HCT116 (cell line): ENCODE measurements around the gene DUXB. TPM values are rescaled to one million over a fixed set of nuclear protein-coding genes. Genes with fewer than 3 reads are reported as not detected.
A peak's percentile ranks its signal among the peaks of the same experiment; 100 is the strongest.

Source experiments
- ATAC-seq: fragments of 200-7000 bp; cut with Tn5 transposase; 2 replicates; pipeline ENCODE4 v1.9.1; 2020; ENCODE audit warnings: mild to moderate bottlenecking, moderate library complexity
- BruUV-seq: library from RNA; stranded (reverse); fragments of 400-500 nt; replicated peaks from 2 replicates; lab custom pipeline; 2021; lab: Mats Ljungman, UMichigan
- CTCF ChIA-PET: fragments of 300-600 bp; sonication (Branson Sonifier 250); formaldehyde crosslinking; loops from one replicate; lab custom pipeline; 2021; ENCODE audit warnings: antibody characterized with exemption; lab: Charles Lee
- POLR2A ChIA-PET: fragments of 300-600, 350-600 bp; sonication (Branson Sonifier 250); formaldehyde crosslinking; loops from one replicate; lab custom pipeline; 2021; ENCODE audit warnings: antibody characterized with exemption; lab: Charles Lee
- RAD21 ChIA-PET, 2 experiments: fragments of 300-600 bp; sonication (Branson Sonifier 250); formaldehyde crosslinking; loops; one replicate each; lab custom pipeline; 2023; ENCODE audit warnings: low total read pairs in 2 of 2; ENCODE audit not compliant: uncharacterized antibody in 2 of 2, unreplicated experiment in 2 of 2, low non-redundant PET in 1 of 2; lab: Charles Lee
- DNase-seq: peaks from one replicate; pipeline ENCODE4 v3.0.0-alpha.2; 2010; ENCODE audit warnings: low read depth, low spot score
- H2AFZ ChIP-seq: fragments of 200-600 bp; shearing (Covaris generic), sonication (generic); 2 replicates; pipeline ENCODE4 v1.6.1; 2017; ENCODE audit warnings: low read depth, mixed run types, mixed read lengths, antibody characterized with exemption, low read length; ENCODE audit not compliant: poor library complexity, severe bottlenecking
- H3K27ac ChIP-seq: 2 replicates; pipeline ENCODE4 v1.5.1; 2012; ENCODE audit warnings: low read depth, low read length
- H3K27me3 ChIP-seq: fragments of 200-600 bp; sonication (generic); 2 replicates; pipeline ENCODE4 v1.6.1; 2016; ENCODE audit warnings: mixed run types, low read length, mixed read lengths; ENCODE audit not compliant: insufficient read depth
- H3K36me3 ChIP-seq, 2 experiments: fragments of 200-500 bp in 1 of 2; fragments of 200-600 bp in 1 of 2; sonication (Bioruptor generic) in 1 of 2; sonication (generic) in 1 of 2; 2 replicates each; pipeline versions ENCODE4 v1.5.1 to v1.6.1; 2014 to 2016; ENCODE audit warnings: low read length in 2 of 2, inconsistent platforms in 1 of 2, mixed read lengths in 1 of 2, mixed run types in 1 of 2; ENCODE audit not compliant: insufficient read depth in 2 of 2, control insufficient read depth in 1 of 2
- H3K4me1 ChIP-seq, 2 experiments: fragments of 200-600 bp in 1 of 2; sonication (generic) in 1 of 2; 2 replicates each; pipeline versions ENCODE4 v1.5.1 to v1.6.1; 2012 to 2017; ENCODE audit warnings: low read length in 2 of 2, inconsistent platforms in 1 of 2, mild to moderate bottlenecking in 1 of 2, mixed read lengths in 1 of 2, mixed run types in 1 of 2, moderate library complexity in 1 of 2; ENCODE audit not compliant: insufficient read depth in 2 of 2, control insufficient read depth in 1 of 2
- H3K4me2 ChIP-seq: fragments of 200-600 bp; sonication (generic); 2 replicates; pipeline ENCODE4 v1.6.1; 2017; ENCODE audit warnings: mixed run types, low read length, mixed read lengths
- H3K4me3 ChIP-seq, 2 experiments: fragments of 200-600 bp in 1 of 2; sonication (generic) in 1 of 2; replicated peaks in 1 of 2; 2 replicates each; pipeline ENCODE4 v1.5.1; 2011 to 2016; ENCODE audit warnings: low read length in 2 of 2, control low read depth in 1 of 2, low read depth in 1 of 2, mild to moderate bottlenecking in 1 of 2, mixed read lengths in 1 of 2, mixed run types in 1 of 2
- H3K79me2 ChIP-seq: fragments of 200-600 bp; sonication (generic); 2 replicates; pipeline ENCODE4 v1.6.1; 2017; ENCODE audit warnings: mild to moderate bottlenecking, mixed run types, low read length, moderate library complexity, mixed read lengths; ENCODE audit not compliant: insufficient read depth
- H3K9ac ChIP-seq: fragments of 200-600 bp; sonication (generic); 2 replicates; pipeline ENCODE4 v1.6.1; 2016; ENCODE audit warnings: low read length, mixed read lengths
- H3K9me2 ChIP-seq: fragments of 200-600 bp; sonication (generic), shearing (Covaris generic); 2 replicates; pipeline ENCODE4 v1.6.1; 2017; ENCODE audit warnings: mixed run types, mild to moderate bottlenecking, moderate library complexity; ENCODE audit not compliant: insufficient read depth
- H3K9me3 ChIP-seq, 2 experiments: fragments of 200-500 bp in 1 of 2; fragments of 200-600 bp in 1 of 2; sonication (Bioruptor generic) in 1 of 2; sonication (generic) in 1 of 2; 2 replicates each; pipeline ENCODE4 v1.6.1; 2014 to 2017; ENCODE audit warnings: low read length in 2 of 2, mixed read lengths in 2 of 2, inconsistent platforms in 1 of 2, low read depth in 1 of 2, mild to moderate bottlenecking in 1 of 2, mixed run types in 1 of 2, moderate library complexity in 1 of 2; ENCODE audit not compliant: control insufficient read depth in 1 of 2, insufficient read depth in 1 of 2
- H4K20me1 ChIP-seq: fragments of 200-600 bp; sonication (generic), shearing (Covaris generic); 2 replicates; pipeline ENCODE4 v1.6.1; 2017; ENCODE audit warnings: mixed run types, mild to moderate bottlenecking, moderate library complexity; ENCODE audit not compliant: insufficient read depth
- ZFX ChIP-seq: fragments of 450-650 bp; IDR thresholded peaks from 2 replicates; pipeline ENCODE4 v1.6.1; 2017
- intact Hi-C: fragments of 100-400 bp; cut with micrococcal nuclease; formaldehyde crosslinking; loops from 2 replicates; pipeline ENCODE4 v1.10.0; 2022
- total RNA-seq: library from RNA; stranded (reverse); gene quantifications from one replicate; pipeline ENCODE4 v1.2.1, GENCODE V29; 2021; ENCODE audit not compliant: unreplicated experiment
- TF ChIP-seq, protein P1 (sequence below), 3 experiments: fragments of 200-600 bp in 1 of 3; sonication (generic) in 1 of 3; IDR thresholded peaks in 2 of 3; conservative IDR thresholded peaks in 1 of 3; 2 replicates each; pipeline ENCODE4 v1.5.1; 2012 to 2017; ENCODE audit warnings: low read depth in 2 of 3, low read length in 2 of 3, antibody characterized with exemption in 1 of 3, borderline replicate concordance in 1 of 3, control low read depth in 1 of 3, mild to moderate bottlenecking in 1 of 3, mixed read lengths in 1 of 3, mixed run types in 1 of 3, moderate library complexity in 1 of 3; ENCODE audit not compliant: insufficient read depth in 1 of 3

Gene DUXB
- total RNA-seq, 1 experiment from 2014 or later: not detected

DNA sequence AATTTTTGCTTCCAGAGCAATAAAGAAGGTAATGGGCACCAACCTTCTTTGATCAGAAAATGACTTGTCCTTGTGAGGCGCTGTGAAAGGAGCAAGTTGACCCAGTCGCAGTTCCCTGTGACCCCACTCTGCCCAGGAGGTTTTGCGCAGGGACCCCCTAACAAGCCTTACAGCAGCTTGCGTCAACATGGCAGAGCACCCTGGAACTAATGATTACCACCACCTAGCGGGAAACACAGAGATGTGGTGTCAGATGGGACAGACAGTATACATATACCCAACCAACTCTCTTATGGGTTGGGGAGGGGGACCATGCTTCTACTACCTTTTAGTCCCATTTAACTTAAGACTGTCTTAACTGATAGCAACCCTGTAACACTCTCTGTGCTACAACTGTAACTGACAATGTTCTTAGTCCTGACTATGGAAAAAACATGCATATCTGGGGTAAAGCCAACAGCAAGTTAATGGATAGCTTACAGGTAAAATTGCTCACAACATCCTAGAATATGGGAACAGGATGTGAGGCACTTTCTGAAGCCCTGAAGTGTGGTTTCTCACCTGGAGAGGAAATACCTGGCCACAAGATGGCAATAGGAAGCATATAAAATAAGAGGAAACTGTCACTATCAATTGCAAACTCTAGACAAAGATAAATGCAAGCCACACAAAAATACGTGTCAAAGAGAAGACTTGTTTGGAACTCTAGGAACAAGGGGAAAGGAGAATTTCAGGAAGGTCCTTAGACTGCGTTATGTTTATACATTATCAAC, 56.8 kb downstream of the DUXB start:
- peaks cover 28 to 54% of the 10 kb centered on the region in 2 experiments for H3K36me3 ChIP-seq
- DNase-seq: no peak
- RAD21 ChIA-PET: no interaction called here

More for the DNA sequence above, 56.8 kb downstream of the DUXB start:
- Histone ChIP-seq H3K4me1 (peaks cover 4 to 22% of the 10 kb centered on the region in 2 experiments), H3K27me3 (no peaks in the 10 kb centered on the region), H3K79me2 (peaks cover 95% of the 10 kb centered on the region), H3K9me3 (no peaks in the 10 kb centered on the region), H3K4me3 (no peak overlapping the region), H3K9ac (no peak overlapping the region), H2AFZ (no peak overlapping the region), H3K4me2 (peak overlapping the region; percentile 91; the same call in 1 of the 2 replicates), H3K9me2 (no peaks in the 10 kb centered on the region), H4K20me1 (peaks cover 22% of the 10 kb centered on the region; the same call in 1 of the 2 replicates), H3K27ac (no peak overlapping the region)
- CTCF ChIA-PET: interaction anchor here (1.0 to 1.1 kb wide), 2 partner anchors 119 to 1527 kb away, joined by 3 read pairs; no protein-coding TSS in a partner anchor
- TF ChIP-seq, protein P1, sequence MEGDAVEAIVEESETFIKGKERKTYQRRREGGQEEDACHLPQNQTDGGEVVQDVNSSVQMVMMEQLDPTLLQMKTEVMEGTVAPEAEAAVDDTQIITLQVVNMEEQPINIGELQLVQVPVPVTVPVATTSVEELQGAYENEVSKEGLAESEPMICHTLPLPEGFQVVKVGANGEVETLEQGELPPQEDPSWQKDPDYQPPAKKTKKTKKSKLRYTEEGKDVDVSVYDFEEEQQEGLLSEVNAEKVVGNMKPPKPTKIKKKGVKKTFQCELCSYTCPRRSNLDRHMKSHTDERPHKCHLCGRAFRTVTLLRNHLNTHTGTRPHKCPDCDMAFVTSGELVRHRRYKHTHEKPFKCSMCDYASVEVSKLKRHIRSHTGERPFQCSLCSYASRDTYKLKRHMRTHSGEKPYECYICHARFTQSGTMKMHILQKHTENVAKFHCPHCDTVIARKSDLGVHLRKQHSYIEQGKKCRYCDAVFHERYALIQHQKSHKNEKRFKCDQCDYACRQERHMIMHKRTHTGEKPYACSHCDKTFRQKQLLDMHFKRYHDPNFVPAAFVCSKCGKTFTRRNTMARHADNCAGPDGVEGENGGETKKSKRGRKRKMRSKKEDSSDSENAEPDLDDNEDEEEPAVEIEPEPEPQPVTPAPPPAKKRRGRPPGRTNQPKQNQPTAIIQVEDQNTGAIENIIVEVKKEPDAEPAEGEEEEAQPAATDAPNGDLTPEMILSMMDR (IDR thresholded peaks at IDR 0.05 in 2 of 3, conservative IDR thresholded peaks at IDR 0.05 in 1 of 3; ENCODE audit: borderline replicate concordance in 1 of 3, insufficient read depth in 1 of 3, low read depth in 2 of 3, low read length in 2 of 3): peak in 1 of 3 experiments; percentile 34; a peak in 2 of 6 replicates
- no peak for TF ChIP-seq ZFX
- no peak for ATAC-seq
- no TSS peak for BruUV-seq
- intact Hi-C loops: loop anchor here (5.0 kb wide), 1 partner anchor 1528 kb away; no protein-coding TSS in a partner anchor
- POLR2A ChIA-PET: no interaction called here

Other genes with a start within 250 kb of the DUXB start
- gene TMEM170A, start 236.8 kb downstream of the DUXB start, total RNA-seq: 34.5 TPM
- 17.9 TPM for gene CHST6, start 206.0 kb downstream of the DUXB start, total RNA-seq
- gene CHST5, start 165.4 kb downstream of the DUXB start, total RNA-seq: 0.32 TPM
- 9.7 TPM for gene TMEM231, start 145.2 kb downstream of the DUXB start, total RNA-seq
- 76.9 TPM for gene GABARAPL2, start 135.1 kb downstream of the DUXB start, total RNA-seq
- gene ADAT1, start 78.2 kb downstream of the DUXB start, total RNA-seq: 44.2 TPM
- gene KARS1, start 53.8 kb downstream of the DUXB start, total RNA-seq: 196 TPM
- gene TERF2IP, start 53.7 kb downstream of the DUXB start, total RNA-seq: 36.4 TPM
- gene CPHXL2, start 24.5 kb downstream of the DUXB start, total RNA-seq: not detected
- not detected for gene CPHXL, start 25.0 kb upstream of the DUXB start, total RNA-seq